OCI-LY3 (cell line): ENCODE measurements around the gene ALDH16A1.

ENCODE experiments used
- H2AFZ ChIP-seq: fragments of 200-600, 300-600 bp; shearing (Covaris generic); 2 replicates; pipeline ENCODE4 v1.6.0; 2014; ENCODE audit warnings: antibody characterized with exemption, low read depth, low read length
- H3K27ac ChIP-seq: fragments of 200-600, 300-600 bp; sonication (generic); 2 replicates; pipeline ENCODE4 v1.5.1; 2014; ENCODE audit warnings: mild to moderate bottlenecking, low read length, moderate library complexity, mixed read lengths
- H3K27me3 ChIP-seq: fragments of 200-600, 300-600 bp; sonication (generic); 2 replicates; pipeline ENCODE4 v1.6.1; 2014; ENCODE audit warnings: low read depth, low read length, mixed read lengths
- H3K36me3 ChIP-seq: fragments of 200-600, 300-600 bp; sonication (generic); replicated peaks from 2 replicates; pipeline ENCODE3; 2014; ENCODE audit warnings: low read depth, low read length, mixed read lengths
- H3K4me1 ChIP-seq: fragments of 300-600, 200-600 bp; sonication (generic); 2 replicates; pipeline ENCODE4 v1.6.1; 2014; ENCODE audit warnings: low read length, mixed read lengths
- H3K4me2 ChIP-seq: fragments of 200-600, 300-600 bp; sonication (generic); 2 replicates; pipeline ENCODE4 v1.6.1; 2014; ENCODE audit warnings: low read length, mixed read lengths
- H3K4me3 ChIP-seq: fragments of 300-600, 200-600 bp; sonication (generic); 2 replicates; pipeline ENCODE4 v1.5.1; 2014; ENCODE audit warnings: antibody characterized with exemption, mild to moderate bottlenecking, low read length, moderate library complexity
- H3K79me2 ChIP-seq: fragments of 300-600, 200-600 bp; shearing (Covaris generic); 2 replicates; pipeline ENCODE4 v1.6.1; 2014; ENCODE audit warnings: mild to moderate bottlenecking, low read length, mixed read lengths
- H3K9ac ChIP-seq: fragments of 300-600, 200-600 bp; shearing (Covaris generic); 2 replicates; pipeline ENCODE4 v1.6.0; 2014; ENCODE audit warnings: mild to moderate bottlenecking, low read length, moderate library complexity
- H3K9me3 ChIP-seq: fragments of 200-600, 300-600 bp; shearing (Covaris generic); 2 replicates; pipeline ENCODE4 v1.6.1; 2014; ENCODE audit warnings: low read length, mixed read lengths; ENCODE audit not compliant: insufficient read depth
- H4K20me1 ChIP-seq: fragments of 200-600, 300-600 bp; sonication (generic); 2 replicates; pipeline ENCODE4 v1.6.1; 2016; ENCODE audit warnings: low read length, mixed read lengths; ENCODE audit not compliant: insufficient read depth
- CTCF ChIP-seq: fragments of 200-600, 300-600 bp; sonication (generic); IDR thresholded peaks from 2 replicates; pipeline ENCODE4 v1.5.1; 2014; ENCODE audit warnings: antibody characterized with exemption, low read length, low read depth
- EZH2phosphoT487 ChIP-seq: fragments of 200-600 bp; shearing (Covaris generic); IDR thresholded peaks from 2 replicates; pipeline ENCODE4 v1.6.1; 2018; ENCODE audit warnings: antibody characterized with exemption, mixed run types, low read depth

Gene ALDH16A1

GRCh38 chr19:49515767-49516166, 62.7 kb downstream of the ALDH16A1 start:
- Histone ChIP-seq H3K79me2 (no peaks in the 10 kb centered on the region), H3K36me3 (no peaks in the 10 kb centered on the region), H3K4me2 (no peak overlapping the region)

GRCh38 chr19:49518033-49518432, 65.0 kb downstream of the ALDH16A1 start:
- no peaks in the 10 kb centered on the region for H3K9me3 ChIP-seq
- H3K4me3 ChIP-seq, result no peak overlapping the region
- no peak overlapping the region for H3K27ac ChIP-seq
- H3K9ac ChIP-seq, result no peak overlapping the region
- no peak overlapping the region for H3K4me2 ChIP-seq
- H3K36me3 ChIP-seq, result no peaks in the 10 kb centered on the region
- H3K4me1 ChIP-seq, result peaks cover 4% of the 10 kb centered on the region; the same call in 1 of the 2 replicates
- no peaks in the 10 kb centered on the region for H3K27me3 ChIP-seq
- TF ChIP-seq CTCF (no peak), EZH2phosphoT487 (no peak)
- H2AFZ ChIP-seq, result no peak overlapping the region
- H4K20me1 ChIP-seq, result no peaks in the 10 kb centered on the region
- H3K79me2 ChIP-seq, result no peaks in the 10 kb centered on the region

More at GRCh38 chr19:49515767-49516166, 62.7 kb downstream of the ALDH16A1 start:
- no peaks in the 10 kb centered on the region for H3K9me3 ChIP-seq
- no peak overlapping the region for H2AFZ ChIP-seq
- no peaks in the 10 kb centered on the region for H4K20me1 ChIP-seq
- TF ChIP-seq CTCF, result no peak
- TF ChIP-seq EZH2phosphoT487, result no peak
- no peak overlapping the region for H3K27ac ChIP-seq
- no peak overlapping the region for H3K4me3 ChIP-seq
- H3K27me3 ChIP-seq, result no peaks in the 10 kb centered on the region
- peaks cover 9% of the 10 kb centered on the region for H3K4me1 ChIP-seq
- H3K9ac ChIP-seq, result no peak overlapping the region
